HG02973 (cell line): ENCODE data around the gene KDM1B.
"Not testable (repeated sequence)": the region's sequence is repeated elsewhere in the genome, so short reads cannot be mapped to it uniquely, and the experiment has no call there.

Source experiments
- ATAC-seq: cut with Tn5 transposase; IDR thresholded peaks from one replicate; pipeline ENCODE4 v1.9.1; 2021; ENCODE audit warnings: moderate library complexity; ENCODE audit not compliant: unreplicated experiment

Gene KDM1B

DNA sequence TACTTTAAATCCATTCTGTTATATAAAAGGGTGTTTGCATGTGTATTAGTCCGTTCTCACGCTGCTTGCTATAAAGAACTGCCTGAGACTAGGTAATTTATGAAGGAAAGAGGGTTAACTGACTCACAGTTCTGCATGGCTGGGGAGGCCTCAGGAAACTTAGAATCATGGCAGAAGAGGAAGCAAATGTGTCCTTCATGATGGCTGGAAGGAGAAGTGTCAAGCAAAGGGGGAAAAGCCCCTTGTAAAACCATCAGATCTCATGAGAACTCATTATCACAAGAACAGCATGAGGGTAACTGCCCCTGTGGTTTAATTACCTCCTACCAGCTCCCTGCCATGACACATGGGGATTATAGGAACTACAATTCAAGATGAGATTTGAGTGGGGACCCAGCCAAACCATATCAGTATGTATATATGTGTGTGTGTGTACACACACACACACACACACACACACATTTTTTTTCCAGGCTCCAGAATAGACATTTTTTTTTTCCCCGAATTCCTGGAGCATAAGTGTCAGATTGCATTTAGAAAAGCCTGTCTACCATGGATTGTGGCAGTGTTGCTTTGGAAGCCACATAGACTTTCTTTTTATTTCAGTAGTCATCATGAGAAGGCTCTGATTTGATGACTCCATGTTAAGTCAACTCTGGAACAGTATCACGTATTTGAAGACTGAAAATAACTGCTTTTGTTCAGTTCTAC is 31.5 kb downstream of the KDM1B start:
- ATAC-seq, result no peak

DNA sequence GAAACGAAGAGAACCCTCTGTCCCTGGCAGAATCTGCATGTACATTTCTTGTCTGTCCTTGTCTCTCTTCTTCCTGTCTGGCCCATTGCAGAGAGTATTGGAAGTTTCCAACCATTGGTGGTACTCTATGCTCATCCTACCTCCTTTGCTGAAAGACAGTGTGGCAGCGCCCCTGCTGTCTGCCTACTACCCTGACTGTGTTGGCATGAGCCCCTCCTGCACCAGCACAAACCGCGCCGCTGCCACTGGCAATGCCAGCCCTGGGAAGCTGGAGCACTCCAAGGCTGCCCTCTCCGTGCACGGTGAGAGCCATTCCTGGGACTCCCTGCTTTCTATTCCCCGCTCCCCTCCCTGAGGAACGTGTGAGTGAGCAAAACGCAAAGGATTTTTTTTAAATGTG is 32.5 kb downstream of the KDM1B start:
- ATAC-seq, result no peak

- ATAC-seq, result no peak
Observed at GRCh38 chr6:18189196-18189595, 34.0 kb downstream of the KDM1B start.

DNA sequence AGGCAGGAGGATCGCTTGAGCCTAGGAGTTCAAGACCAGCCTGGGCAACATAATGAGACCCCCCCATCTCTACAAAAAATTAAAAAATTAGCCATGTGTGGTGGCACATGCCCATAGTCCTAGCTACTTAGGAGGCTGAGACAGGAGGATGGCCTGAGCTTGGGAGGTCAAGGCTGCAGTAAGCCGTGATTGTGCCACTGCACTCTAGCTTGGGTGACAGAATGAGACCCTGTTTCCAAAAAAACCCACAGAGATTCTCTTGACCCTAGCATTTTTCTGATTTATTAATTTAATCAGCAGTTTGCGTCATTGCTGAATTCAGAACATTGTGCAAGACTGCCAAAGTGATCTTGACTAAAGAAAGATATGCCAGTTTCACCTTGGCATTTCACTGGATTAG is 36.8 kb downstream of the KDM1B start:
- ATAC-seq, result no peak

- ATAC-seq, result no peak
Observed at GRCh38 chr6:18203786-18204185, 48.6 kb downstream of the KDM1B start.

GRCh38 chr6:18204691-18205090 is 49.5 kb downstream of the KDM1B start:
- ATAC-seq, result no peak

DNA sequence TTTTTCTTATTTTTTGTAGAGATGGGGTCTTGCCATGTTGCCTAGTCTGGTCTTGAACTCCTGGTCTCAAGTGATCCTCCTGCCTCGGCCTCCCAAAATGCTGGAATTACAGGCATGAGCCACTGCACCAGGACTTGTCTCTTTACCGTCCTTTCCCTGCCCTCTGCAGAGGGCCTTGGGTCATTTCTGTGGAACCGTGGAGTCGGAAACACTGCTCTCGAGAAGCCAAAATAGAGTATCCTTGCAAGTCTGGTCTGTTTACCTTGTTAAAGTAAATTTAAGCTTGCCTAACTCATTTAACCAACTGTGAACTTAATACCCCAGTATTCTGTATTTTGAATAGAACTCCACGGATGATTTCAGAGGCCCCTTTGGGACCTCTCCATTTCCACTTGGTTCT is 51.4 kb downstream of the KDM1B start:
- ATAC-seq, result no peak

DNA sequence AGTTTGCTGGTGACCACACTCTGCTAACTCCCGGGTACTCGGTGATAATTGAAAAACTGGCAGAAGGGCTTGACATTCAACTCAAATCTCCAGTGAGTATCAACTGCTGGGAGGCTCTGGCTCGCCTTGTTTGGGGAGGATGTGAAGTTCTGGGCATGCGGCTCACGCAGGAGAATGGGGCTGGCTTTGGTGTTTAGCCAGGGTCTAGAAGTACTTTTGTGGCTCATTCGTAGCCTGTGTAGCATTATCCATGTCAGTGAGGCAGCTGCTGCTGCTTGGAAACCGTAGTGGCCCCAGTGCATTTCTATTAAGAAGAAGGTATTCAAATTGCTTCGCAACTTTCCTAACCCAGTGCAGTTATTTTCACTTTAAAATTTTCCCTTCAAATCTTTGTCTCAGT is 52.2 kb downstream of the KDM1B start:
- ATAC-seq, result no peak

DNA sequence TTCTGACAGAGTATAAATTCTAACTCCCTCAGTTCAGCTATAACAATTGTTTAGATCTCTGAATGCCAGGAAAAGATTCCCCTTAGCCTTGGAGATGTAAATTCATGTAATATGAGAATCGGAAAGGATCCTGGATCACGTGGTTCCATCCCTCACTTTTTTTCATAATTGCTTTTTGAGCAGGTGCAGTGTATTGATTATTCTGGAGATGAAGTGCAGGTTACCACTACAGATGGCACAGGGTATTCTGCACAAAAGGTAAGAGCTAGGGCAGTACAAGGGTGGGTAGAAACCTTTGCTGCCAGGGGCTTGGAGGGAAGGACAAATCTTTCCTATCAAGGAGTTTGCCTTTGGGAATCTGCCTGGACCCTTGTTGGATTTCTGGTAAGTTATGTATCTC is 52.7 kb downstream of the KDM1B start:
- ATAC-seq, result no peak

- not testable (repeated sequence) for ATAC-seq
Observed at GRCh38 chr6:18208778-18209177, 53.6 kb downstream of the KDM1B start.

DNA sequence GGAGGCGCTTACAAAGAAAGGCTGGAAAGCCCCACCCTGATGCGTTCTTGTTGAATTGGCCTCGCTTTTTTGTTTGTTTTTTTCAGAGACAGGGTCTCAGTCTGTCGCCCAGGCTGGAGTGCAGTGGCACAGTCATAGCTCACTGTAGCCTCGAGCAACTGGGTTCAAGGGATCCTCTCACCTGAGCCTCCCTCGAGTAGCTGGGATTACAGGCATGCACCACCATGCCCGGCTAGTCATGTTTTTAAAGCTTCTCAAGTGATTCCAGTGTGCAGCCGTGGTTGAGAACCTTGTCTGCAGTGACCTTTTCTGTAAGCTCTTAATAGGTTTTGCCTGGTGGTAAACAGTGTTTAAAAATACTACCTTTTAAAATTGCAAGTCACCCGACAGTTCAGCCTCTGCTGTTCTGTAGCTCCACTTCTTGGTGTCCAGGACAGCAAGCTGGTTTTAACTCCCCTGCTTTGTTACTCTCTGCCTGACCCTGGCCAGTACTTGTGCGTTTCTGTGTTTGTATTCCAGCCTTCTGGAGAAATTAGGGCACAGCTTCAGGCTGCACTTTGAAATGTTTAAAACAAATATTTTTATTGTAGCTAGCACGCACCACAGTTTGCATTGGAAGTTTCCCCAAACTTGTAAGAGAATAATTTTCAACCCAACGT is 54.4 kb downstream of the KDM1B start:
- ATAC-seq, result no peak

DNA sequence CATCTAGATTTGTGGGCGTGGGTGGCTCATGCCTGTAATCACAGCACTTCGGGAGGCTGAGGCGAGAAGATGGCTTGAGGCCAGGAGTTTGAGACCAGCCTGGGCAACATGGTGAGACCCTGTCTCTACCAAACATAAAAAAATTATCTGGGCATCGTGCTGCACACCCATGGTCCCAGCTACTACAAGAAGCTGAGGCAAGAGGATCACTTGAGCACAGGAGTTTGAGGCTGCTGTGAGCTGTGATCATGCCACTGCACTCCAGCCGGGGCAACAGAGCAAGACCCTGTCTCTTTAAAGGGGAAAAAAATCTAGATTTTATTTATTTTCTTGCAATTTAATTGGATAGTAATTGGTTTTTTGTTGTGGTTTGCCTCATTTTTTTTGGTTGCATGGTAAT is 55.5 kb downstream of the KDM1B start:
- ATAC-seq, result no peak

DNA sequence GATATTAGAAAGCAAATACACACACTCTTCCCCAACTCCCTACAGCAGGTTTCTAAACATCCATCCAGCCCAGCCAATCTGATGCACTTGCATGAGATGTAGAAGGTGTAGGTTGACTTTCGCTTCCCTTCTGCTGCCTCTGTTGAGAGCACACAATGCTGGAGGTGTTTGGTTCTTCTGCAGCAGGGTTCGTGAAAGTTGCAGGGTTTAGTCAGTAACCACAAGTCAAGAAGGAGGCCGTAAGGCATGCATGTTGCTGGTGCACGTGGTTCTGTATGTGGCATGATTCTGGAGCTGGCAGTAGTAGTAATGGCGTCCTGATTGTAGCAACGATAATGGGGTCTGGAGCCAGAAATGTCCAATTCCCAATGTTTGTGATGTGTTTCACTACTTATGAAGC is 56.1 kb downstream of the KDM1B start:
- ATAC-seq, result peak; percentile 89

DNA sequence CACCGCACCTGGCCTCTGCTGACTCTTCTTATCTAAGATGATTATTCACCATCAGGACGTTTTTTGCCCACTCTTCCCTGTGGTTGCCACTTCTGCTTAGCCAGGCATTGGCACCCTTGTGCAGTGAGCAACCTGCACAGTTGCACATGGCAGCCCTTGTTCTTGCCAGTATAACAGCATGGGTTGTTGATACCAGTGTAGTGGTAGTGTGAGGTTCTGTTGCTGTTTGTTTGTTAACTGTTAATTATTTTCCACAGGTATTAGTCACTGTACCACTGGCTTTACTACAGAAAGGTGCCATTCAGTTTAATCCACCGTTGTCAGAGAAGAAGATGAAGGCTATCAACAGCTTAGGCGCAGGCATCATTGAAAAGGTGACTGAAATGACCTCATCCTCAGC is 57.0 kb downstream of the KDM1B start:
- ATAC-seq, result no peak

DNA sequence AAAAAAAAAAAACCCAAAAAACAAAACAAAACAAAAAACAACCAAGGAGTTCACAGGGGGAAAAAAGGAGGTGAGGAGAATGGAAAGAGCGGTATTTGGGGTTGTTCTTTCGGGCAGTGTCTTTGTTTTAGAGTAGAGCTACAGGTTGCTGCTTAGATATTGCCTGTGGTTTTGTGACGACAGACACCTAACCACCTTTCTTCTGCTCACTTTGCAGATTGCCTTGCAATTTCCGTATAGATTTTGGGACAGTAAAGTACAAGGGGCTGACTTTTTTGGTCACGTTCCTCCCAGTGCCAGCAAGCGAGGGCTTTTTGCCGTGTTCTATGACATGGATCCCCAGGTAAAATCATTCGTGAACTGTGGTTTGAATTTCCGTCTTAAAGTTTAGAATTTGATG is 58.2 kb downstream of the KDM1B start:
- no peak for ATAC-seq

DNA sequence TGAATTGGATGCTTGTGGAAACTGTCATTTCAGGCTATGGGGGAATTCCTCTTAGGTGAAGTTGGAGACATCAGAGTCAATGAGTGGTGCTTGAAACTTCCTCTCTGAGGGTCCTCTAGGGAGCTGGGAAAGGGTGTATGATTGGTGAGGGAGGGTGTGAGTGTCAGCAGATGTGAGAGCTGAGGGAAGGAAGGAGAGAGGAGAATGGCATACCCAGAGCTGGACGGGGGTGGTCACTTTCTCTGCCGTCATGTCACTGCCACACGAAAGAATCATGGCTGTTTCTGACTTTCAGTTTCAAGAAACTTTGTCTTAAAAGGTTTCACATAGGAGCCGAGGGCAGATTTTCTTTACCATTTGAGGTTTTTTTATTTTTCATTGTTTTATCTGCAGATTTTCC is 58.8 kb downstream of the KDM1B start:
- peak; percentile 27 for ATAC-seq

DNA sequence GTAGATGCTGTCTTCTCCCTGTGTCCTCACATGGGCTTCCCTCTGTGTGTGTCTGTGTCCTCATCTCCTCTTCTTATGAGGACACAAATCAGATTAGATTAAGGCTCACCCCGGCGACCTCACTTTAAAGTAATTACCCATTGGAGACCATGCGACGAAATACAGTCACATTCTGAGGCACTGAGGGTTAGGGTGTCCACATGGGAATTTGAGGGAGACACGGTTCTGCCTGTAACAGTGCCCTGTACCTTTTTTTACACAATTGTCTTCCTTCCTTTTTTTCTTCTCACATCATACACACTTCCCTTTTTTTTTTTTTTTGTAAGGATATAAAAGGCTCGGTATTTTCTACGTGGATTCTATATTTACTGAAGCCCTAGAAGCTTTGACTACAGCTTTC is 60.2 kb downstream of the KDM1B start:
- no peak for ATAC-seq

DNA sequence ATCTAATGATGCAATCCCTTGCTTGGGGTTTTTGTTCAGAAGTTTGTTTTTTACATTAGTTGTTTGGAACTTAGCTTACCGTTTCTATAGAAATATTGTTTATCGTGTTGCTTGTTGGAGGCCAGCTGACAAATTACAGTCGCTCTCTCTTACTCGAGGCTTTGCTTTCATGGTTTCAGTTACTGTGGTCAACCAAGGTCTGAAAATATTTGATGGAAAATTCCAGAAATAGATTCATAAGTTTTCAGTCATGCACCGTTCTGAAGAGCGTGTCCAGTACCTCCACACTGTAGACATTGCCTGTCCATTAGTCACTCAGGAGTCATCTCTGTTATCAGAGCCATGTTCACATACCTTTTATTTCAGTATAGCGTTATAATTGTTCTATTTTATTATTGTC is 61.2 kb downstream of the KDM1B start:
- no peak for ATAC-seq

DNA sequence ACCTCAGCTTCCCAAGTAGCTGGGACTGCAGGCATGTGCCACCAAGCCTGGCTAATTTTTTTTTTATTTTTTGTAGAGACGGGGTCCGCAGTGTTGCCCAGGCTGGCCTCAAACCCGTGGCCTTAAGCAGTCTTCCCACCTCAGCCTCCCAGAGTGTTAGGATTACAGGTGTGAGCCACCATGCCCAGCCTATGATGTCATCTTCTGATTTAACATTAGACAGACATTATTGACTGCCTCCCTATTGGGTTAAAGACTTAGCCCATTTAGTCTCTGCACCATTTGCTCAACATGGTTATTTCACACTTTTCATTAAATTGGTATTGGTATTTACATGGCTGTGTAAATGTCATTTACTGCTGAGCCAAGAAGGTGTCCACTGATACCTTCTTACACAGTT is 63.0 kb downstream of the KDM1B start:
- no peak for ATAC-seq

- ATAC-seq, result no peak
Observed at GRCh38 chr6:18219591-18219990, 64.4 kb downstream of the KDM1B start.

DNA sequence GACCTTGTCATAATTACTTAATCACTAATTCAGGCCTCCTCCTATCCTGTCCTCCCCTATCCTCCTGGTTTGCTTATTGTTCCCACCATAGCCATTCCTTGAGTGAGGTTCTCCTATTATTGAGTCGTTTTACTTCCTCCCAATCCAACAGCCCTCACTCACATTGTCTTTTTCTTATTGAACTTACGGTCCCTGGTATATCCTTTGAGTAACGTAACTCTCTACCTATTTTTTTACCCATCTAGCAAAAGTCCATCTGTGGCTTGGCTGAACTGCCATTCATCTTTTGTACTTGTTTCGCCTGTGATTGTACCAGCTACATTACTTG is 66.0 kb downstream of the KDM1B start:
- ATAC-seq, result no peak

- ATAC-seq, result not testable (repeated sequence)
Observed at GRCh38 chr6:18226451-18227105, 71.4 kb downstream of the KDM1B start.
